ENCODE data around the gene PATJ.
"Not testable (repeated sequence)": the region's sequence is repeated elsewhere in the genome, so short reads cannot be mapped to it uniquely, and the experiment has no call there.

The PATJ gene

GRCh38 chr1:62209931-62210595 lies 467.8 kb downstream of the PATJ start:
- no peak for DNase-seq (ENCODE audit: low read depth)

- DNase-seq (ENCODE audit: low read depth) = no peak
These were observed 468.7 kb downstream of the PATJ start for GRCh38 chr1:62210960-62211359.

GRCh38 chr1:62212411-62212810 lies 470.1 kb downstream of the PATJ start:
- no peak for DNase-seq (ENCODE audit: low read depth)

- DNase-seq (ENCODE audit: low read depth) = no peak
These were observed 471.0 kb downstream of the PATJ start for GRCh38 chr1:62213075-62213914.

GRCh38 chr1:62218604-62219003 lies 476.3 kb downstream of the PATJ start:
- no peak for DNase-seq (ENCODE audit: low read depth)

GRCh38 chr1:62220456-62220855 lies 478.2 kb downstream of the PATJ start:
- DNase-seq (ENCODE audit: low read depth) = not testable (repeated sequence)

- DNase-seq (ENCODE audit: low read depth) = no peak
These were observed 478.9 kb downstream of the PATJ start for GRCh38 chr1:62221171-62221570.

GRCh38 chr1:62222321-62222720 lies 480.0 kb downstream of the PATJ start:
- no peak for DNase-seq (ENCODE audit: low read depth)

GRCh38 chr1:62224182-62224581 lies 481.9 kb downstream of the PATJ start:
- no peak for DNase-seq (ENCODE audit: low read depth)

GRCh38 chr1:62227496-62227895 lies 485.2 kb downstream of the PATJ start:
- no peak for DNase-seq (ENCODE audit: low read depth)

Data from activated T-cell treated with anti-CD3 and anti-CD28 coated beads for 1 hour (primary cell).